ENCODE data around the gene GDE1. TPM values are rescaled to one million over a fixed set of nuclear protein-coding genes. Genes with fewer than 3 reads are reported as not detected.

Gene GDE1
- total and polyA plus RNA-seq, 2 of the 4 experiments (the other 2 are of a cell fraction) = 50.1 to 62.4 TPM

GRCh38 chr16:19523559-19524355, 1.9 kb upstream of the GDE1 start, which contains the start of gene CCP110:
Gene CCP110 (plus strand): TSS chr16:19523942. CDS start chr16:19527882, 3,940 bp downstream.
- WGBS, 2 experiments (ENCODE audit: extremely low coverage in 2 of 2, insufficient read length in 1 of 2) = 0% methylated on average over 14 of the region's 51 CpGs; no CpG with 5 or more reads in 1 of the 2 experiments
- Histone ChIP-seq H3K56ac (ENCODE audit: extremely low read depth, insufficient read depth, low read length) (peak within 1 kb of the TSS; percentile 39; the same call in 1 of the 2 replicates), H2BK20ac (ENCODE audit: low read depth, low read length) (no peak within 1 kb of the TSS), H4K91ac (ENCODE audit: insufficient read depth, low read depth, low read length) (peak within 1 kb of the TSS; percentile 54; the same call in 1 of the 2 replicates), H3K9me1 (ENCODE audit: insufficient read depth, low read length) (peaks cover 5% of the 10 kb centered on the region), H2BK15ac (ENCODE audit: low read depth, low read length) (no peak within 1 kb of the TSS), H3K27me3 (ENCODE audit: control insufficient read depth, insufficient read depth, low read length) (no peaks in the 10 kb centered on the region), H3K4me1 (ENCODE audit: control insufficient read depth, insufficient read depth, low read length) (peaks cover 3% of the 10 kb centered on the region; the same call in 1 of the 2 replicates), H2AFZ (replicated peaks; ENCODE audit: low read length, poor library complexity) (peak within 1 kb of the TSS; percentile 99), H3K23ac (ENCODE audit: low read depth, low read length) (peak within 1 kb of the TSS; percentile 80), H3K14ac (replicated peaks; ENCODE audit: low read depth, low read length) (peak within 1 kb of the TSS; percentile 57), H3K9ac (ENCODE audit: low read depth, low read length) (peak within 1 kb of the TSS; percentile 76), H3K4me3 (ENCODE audit: insufficient read depth, low read depth, low read length) (peak within 1 kb of the TSS; percentile 86), H2AK5ac (ENCODE audit: low read depth, low read length) (no peak within 1 kb of the TSS), H4K8ac (ENCODE audit: low read depth in 2 of 2, low read length in 2 of 2) (peak within 1 kb of the TSS; percentile 27 to 55; a peak in 3 of 4 replicates), H3K4me2 (ENCODE audit: low read depth, low read length) (peak within 1 kb of the TSS; percentile 78), H3K4ac (ENCODE audit: low read depth, low read length) (no peak within 1 kb of the TSS), H3K9me3 (ENCODE audit: control insufficient read depth, insufficient read depth, low read length) (no peaks in the 10 kb centered on the region), H2AK9ac (replicated peaks; ENCODE audit: low read depth, low read length, poor library complexity) (peak within 1 kb of the TSS; percentile 98), H3K27ac (ENCODE audit: insufficient read depth, low read length) (peak within 1 kb of the TSS; percentile 68; the same call in 1 of the 2 replicates), H4K5ac (ENCODE audit: low read depth, low read length) (no peak within 1 kb of the TSS), H2BK5ac (ENCODE audit: low read depth, low read length, poor library complexity, severe bottlenecking) (no peak within 1 kb of the TSS), H4K20me1 (ENCODE audit: insufficient read depth, low read length) (no peaks in the 10 kb centered on the region), H3K36me3 (ENCODE audit: control insufficient read depth, insufficient read depth, low read length) (peaks cover 3% of the 10 kb centered on the region; the same call in 1 of the 2 replicates), H2BK120ac (ENCODE audit: low read depth, low read length) (no peak within 1 kb of the TSS), H3K18ac (ENCODE audit: low read depth, low read length) (no peak within 1 kb of the TSS), H3K79me1 (ENCODE audit: low read depth in 1 of 2, low read length in 2 of 2) (peaks cover 25 to 58% of the 10 kb centered on the region in 2 experiments)
- intact Hi-C loops (cut with micrococcal nuclease) = loop anchor here (2.0 to 5.0 kb wide), 3 partner anchors 31 to 436 kb away; partner anchors contain the start of genes ITPRIPL2 and VPS35L
- peak; percentile 96 for DNase-seq
- ChIA-PET CTCF (interaction anchor here (1.0 kb wide), 1 partner anchor 21 kb away, joined by 3 read pairs; no protein-coding TSS in a partner anchor), POLR2A (ENCODE audit: unreplicated experiment) (interaction anchor here (0.6 kb wide), 1 partner anchor 724 kb away, joined by 3 read pairs; no protein-coding TSS in a partner anchor)
- in situ Hi-C loops (cut with MboI; ENCODE audit: low sequenced_read_pairs) = no loop called here
- dilution Hi-C loops (cut with HindIII; ENCODE audit: low sequenced_read_pairs, unreplicated experiment) = no loop called here
- no TSS peak for BruUV-seq (replicated peaks)
- peak; percentile 84 for ATAC-seq (ENCODE audit: low read depth)
- TF ChIP-seq SMC3 (IDR thresholded peaks at IDR 0.05; ENCODE audit: low read depth, low read length) = no peak
- no peak for TF ChIP-seq NFE2L2 (IDR thresholded peaks at IDR 0.05; ENCODE audit: low read depth, low read length)
- no peak for TF ChIP-seq CEBPB (IDR thresholded peaks at IDR 0.05; ENCODE audit: low read depth, low read length)
- no peak for TF ChIP-seq FOS (IDR thresholded peaks at IDR 0.05; ENCODE audit: low read depth, low read length)
- no peak for TF ChIP-seq RAD21 (IDR thresholded peaks at IDR 0.05; ENCODE audit: low read length)
- TF ChIP-seq CHD1 (IDR thresholded peaks at IDR 0.05; ENCODE audit: low read depth, low read length) = no peak
- TF ChIP-seq, protein P1, sequence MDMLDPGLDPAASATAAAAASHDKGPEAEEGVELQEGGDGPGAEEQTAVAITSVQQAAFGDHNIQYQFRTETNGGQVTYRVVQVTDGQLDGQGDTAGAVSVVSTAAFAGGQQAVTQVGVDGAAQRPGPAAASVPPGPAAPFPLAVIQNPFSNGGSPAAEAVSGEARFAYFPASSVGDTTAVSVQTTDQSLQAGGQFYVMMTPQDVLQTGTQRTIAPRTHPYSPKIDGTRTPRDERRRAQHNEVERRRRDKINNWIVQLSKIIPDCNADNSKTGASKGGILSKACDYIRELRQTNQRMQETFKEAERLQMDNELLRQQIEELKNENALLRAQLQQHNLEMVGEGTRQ (IDR thresholded peaks at IDR 0.05; ENCODE audit: low read depth, low read length) = peak; percentile 13; the same call in 1 of the 2 replicates
- TF ChIP-seq MAZ (IDR thresholded peaks at IDR 0.05; ENCODE audit: borderline replicate concordance, low read depth, low read length) = no peak
- no peak for TF ChIP-seq RFX5 (IDR thresholded peaks at IDR 0.05; ENCODE audit: low read depth, low read length)
- no peak for TF ChIP-seq MAFK (IDR thresholded peaks at IDR 0.05; ENCODE audit: low read depth, low read length)
- TF ChIP-seq, protein P2, sequence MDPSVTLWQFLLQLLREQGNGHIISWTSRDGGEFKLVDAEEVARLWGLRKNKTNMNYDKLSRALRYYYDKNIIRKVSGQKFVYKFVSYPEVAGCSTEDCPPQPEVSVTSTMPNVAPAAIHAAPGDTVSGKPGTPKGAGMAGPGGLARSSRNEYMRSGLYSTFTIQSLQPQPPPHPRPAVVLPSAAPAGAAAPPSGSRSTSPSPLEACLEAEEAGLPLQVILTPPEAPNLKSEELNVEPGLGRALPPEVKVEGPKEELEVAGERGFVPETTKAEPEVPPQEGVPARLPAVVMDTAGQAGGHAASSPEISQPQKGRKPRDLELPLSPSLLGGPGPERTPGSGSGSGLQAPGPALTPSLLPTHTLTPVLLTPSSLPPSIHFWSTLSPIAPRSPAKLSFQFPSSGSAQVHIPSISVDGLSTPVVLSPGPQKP (IDR thresholded peaks at IDR 0.05; ENCODE audit: borderline replicate concordance, low read depth, low read length) = 0 out of 2 replicates have a peak, but pooled peaks have one; percentile 24
- peak; percentile 46; the same call in 1 of the 2 replicates for TF ChIP-seq POLR2A (IDR thresholded peaks at IDR 0.05; ENCODE audit: low read depth, low read length)
- no peak for TF ChIP-seq CTCF (conservative IDR thresholded peaks at IDR 0.05; ENCODE audit: low read depth, low read length)
- TF ChIP-seq BHLHE40 (IDR thresholded peaks at IDR 0.05; ENCODE audit: low read depth, low read length) = no peak

Data from IMR-90 (cell line).